Measurements from ENCODE around the gene EXOC6.

- TF ChIP-seq, protein P1, sequence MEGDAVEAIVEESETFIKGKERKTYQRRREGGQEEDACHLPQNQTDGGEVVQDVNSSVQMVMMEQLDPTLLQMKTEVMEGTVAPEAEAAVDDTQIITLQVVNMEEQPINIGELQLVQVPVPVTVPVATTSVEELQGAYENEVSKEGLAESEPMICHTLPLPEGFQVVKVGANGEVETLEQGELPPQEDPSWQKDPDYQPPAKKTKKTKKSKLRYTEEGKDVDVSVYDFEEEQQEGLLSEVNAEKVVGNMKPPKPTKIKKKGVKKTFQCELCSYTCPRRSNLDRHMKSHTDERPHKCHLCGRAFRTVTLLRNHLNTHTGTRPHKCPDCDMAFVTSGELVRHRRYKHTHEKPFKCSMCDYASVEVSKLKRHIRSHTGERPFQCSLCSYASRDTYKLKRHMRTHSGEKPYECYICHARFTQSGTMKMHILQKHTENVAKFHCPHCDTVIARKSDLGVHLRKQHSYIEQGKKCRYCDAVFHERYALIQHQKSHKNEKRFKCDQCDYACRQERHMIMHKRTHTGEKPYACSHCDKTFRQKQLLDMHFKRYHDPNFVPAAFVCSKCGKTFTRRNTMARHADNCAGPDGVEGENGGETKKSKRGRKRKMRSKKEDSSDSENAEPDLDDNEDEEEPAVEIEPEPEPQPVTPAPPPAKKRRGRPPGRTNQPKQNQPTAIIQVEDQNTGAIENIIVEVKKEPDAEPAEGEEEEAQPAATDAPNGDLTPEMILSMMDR (IDR thresholded peaks at IDR 0.05): no peak
- no peak for TF ChIP-seq EZH2phosphoT487 (IDR thresholded peaks at IDR 0.05)
Observed at GRCh38 chr10:93071177-93071472, 222.8 kb downstream of the EXOC6 start.
